MM.1S (cell line): ENCODE data around the gene RPL14.

Experiments
- EZH2 ChIP-seq: fragments of 300-600 bp; sonication (generic); optimal IDR thresholded peaks from 2 replicates; pipeline ENCODE3; 2017; ENCODE audit warnings: low read depth, mild to moderate bottlenecking, antibody characterized with exemption, low read length, mixed read lengths
- TF ChIP-seq, protein P1 (sequence below): fragments of 300-600 bp; sonication (generic); IDR thresholded peaks from 2 replicates; pipeline ENCODE4 v1.5.1; 2016; ENCODE audit warnings: antibody characterized with exemption, low read length, mixed read lengths

DNA sequence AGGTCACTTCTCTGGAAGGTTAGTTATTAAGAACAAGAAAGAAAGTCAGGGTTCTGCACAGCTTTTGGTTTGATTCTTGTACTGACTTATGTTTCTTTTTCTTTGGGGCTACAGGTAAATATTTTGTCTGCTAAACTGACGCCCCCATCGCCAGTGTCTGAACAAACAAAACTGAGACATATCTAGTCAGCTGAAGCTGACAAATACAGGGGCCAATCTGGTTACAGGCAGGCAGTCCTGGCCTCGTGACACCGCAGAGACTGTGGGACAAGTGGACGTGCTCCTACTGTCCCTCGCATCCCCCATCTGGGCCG lies 4.6 kb upstream of the RPL14 start:
- TF ChIP-seq, protein P1, sequence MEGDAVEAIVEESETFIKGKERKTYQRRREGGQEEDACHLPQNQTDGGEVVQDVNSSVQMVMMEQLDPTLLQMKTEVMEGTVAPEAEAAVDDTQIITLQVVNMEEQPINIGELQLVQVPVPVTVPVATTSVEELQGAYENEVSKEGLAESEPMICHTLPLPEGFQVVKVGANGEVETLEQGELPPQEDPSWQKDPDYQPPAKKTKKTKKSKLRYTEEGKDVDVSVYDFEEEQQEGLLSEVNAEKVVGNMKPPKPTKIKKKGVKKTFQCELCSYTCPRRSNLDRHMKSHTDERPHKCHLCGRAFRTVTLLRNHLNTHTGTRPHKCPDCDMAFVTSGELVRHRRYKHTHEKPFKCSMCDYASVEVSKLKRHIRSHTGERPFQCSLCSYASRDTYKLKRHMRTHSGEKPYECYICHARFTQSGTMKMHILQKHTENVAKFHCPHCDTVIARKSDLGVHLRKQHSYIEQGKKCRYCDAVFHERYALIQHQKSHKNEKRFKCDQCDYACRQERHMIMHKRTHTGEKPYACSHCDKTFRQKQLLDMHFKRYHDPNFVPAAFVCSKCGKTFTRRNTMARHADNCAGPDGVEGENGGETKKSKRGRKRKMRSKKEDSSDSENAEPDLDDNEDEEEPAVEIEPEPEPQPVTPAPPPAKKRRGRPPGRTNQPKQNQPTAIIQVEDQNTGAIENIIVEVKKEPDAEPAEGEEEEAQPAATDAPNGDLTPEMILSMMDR: no peak
- no peak for TF ChIP-seq EZH2
